Hepatocyte (in vitro differentiated cells): ENCODE results near the gene SERINC5.

Experiments
- EZH2 ChIP-seq: fragments of 200-600 bp; sonication (generic); IDR thresholded peaks from 2 replicates; pipeline ENCODE4 v1.6.1; 2016; ENCODE audit warnings: antibody characterized with exemption, mild to moderate bottlenecking, borderline replicate concordance
- EZH2phosphoT487 ChIP-seq: fragments of 200-600 bp; sonication (generic); IDR thresholded peaks from one replicate; pipeline ENCODE4 v1.6.1; 2018; ENCODE audit warnings: antibody characterized with exemption, mild to moderate bottlenecking, low read depth, moderate library complexity; ENCODE audit not compliant: unreplicated experiment, severe bottlenecking
- TF ChIP-seq, protein P1 (sequence below): fragments of 200-600 bp; sonication (generic); IDR thresholded peaks from 2 replicates; pipeline ENCODE4 v1.5.1; 2016; ENCODE audit warnings: antibody characterized with exemption, mild to moderate bottlenecking; ENCODE audit not compliant: poor library complexity

DNA sequence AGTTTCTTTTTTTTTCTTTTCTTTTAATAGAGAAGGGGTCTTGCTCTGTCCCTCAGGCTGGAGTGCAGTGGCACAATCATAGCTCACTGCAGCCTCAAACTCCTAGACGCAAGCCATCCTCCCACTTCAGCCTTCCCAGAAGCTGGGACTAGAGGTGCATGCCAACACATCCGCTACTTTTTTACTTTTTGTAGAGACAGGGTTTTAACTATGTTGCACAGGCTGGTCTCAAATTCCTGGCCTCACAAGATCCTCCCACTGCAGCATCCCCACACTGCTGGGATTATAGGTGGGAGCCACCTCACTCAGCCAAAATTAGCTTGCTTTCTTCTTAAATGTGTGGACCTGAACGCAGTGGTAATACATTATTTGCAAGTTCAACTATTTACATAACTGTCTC is 66.1 kb downstream of the SERINC5 start:
- TF ChIP-seq, protein P1, sequence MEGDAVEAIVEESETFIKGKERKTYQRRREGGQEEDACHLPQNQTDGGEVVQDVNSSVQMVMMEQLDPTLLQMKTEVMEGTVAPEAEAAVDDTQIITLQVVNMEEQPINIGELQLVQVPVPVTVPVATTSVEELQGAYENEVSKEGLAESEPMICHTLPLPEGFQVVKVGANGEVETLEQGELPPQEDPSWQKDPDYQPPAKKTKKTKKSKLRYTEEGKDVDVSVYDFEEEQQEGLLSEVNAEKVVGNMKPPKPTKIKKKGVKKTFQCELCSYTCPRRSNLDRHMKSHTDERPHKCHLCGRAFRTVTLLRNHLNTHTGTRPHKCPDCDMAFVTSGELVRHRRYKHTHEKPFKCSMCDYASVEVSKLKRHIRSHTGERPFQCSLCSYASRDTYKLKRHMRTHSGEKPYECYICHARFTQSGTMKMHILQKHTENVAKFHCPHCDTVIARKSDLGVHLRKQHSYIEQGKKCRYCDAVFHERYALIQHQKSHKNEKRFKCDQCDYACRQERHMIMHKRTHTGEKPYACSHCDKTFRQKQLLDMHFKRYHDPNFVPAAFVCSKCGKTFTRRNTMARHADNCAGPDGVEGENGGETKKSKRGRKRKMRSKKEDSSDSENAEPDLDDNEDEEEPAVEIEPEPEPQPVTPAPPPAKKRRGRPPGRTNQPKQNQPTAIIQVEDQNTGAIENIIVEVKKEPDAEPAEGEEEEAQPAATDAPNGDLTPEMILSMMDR, result no peak
- TF ChIP-seq EZH2 (no peak), EZH2phosphoT487 (no peak)
